NCI-H187 (cell line): ENCODE results near the gene TRAPPC5.

Experiments used
- DNase-seq, 2 experiments: peaks; one replicate each; lab custom pipeline; 2025; lab: John Stamatoyannopoulos, UW

TRAPPC5 gene

GRCh38 chr19:7645656-7646425 lies 34.8 kb upstream of the TRAPPC5 start:
- no peak for DNase-seq

GRCh38 chr19:7646426-7646700 lies 34.3 kb upstream of the TRAPPC5 start:
- DNase-seq = no peak

- DNase-seq = no peak
Measured at GRCh38 chr19:7647156-7647555, 33.5 kb upstream of the TRAPPC5 start.

- DNase-seq = no peak
Measured at GRCh38 chr19:7648265-7649014, 32.2 kb upstream of the TRAPPC5 start.

- no peak for DNase-seq
Measured at GRCh38 chr19:7650148-7650547, 30.5 kb upstream of the TRAPPC5 start.

- DNase-seq = peak in 1 of 2 experiments; percentile 5
Measured at GRCh38 chr19:7652061-7652641, 28.5 kb upstream of the TRAPPC5 start.

- DNase-seq = no peak
Measured at GRCh38 chr19:7654401-7654800, 26.2 kb upstream of the TRAPPC5 start.

GRCh38 chr19:7655581-7655980 lies 25.1 kb upstream of the TRAPPC5 start:
- DNase-seq = no peak

- DNase-seq = no peak
Measured at GRCh38 chr19:7657131-7657751, 23.4 kb upstream of the TRAPPC5 start.

- no peak for DNase-seq
Measured at GRCh38 chr19:7658219-7658686, 22.4 kb upstream of the TRAPPC5 start.

- DNase-seq = no peak
Measured at GRCh38 chr19:7661744-7662538, 18.7 kb upstream of the TRAPPC5 start.

- no peak for DNase-seq
Measured at GRCh38 chr19:7662657-7663056, 18.0 kb upstream of the TRAPPC5 start.

GRCh38 chr19:7663706-7664105 lies 16.9 kb upstream of the TRAPPC5 start:
- no peak for DNase-seq

GRCh38 chr19:7665076-7665475 lies 15.6 kb upstream of the TRAPPC5 start:
- DNase-seq = no peak

GRCh38 chr19:7668842-7669241 lies 11.8 kb upstream of the TRAPPC5 start, which contains the start of gene RETN:
Gene RETN (plus strand): TSS chr19:7669049. CDS start chr19:7669327, 278 bp downstream.
- no peak for DNase-seq

- DNase-seq = no peak
Measured at GRCh38 chr19:7669641-7670040, 11.0 kb upstream of the TRAPPC5 start.

GRCh38 chr19:7670150-7670783 lies 10.4 kb upstream of the TRAPPC5 start:
- no peak for DNase-seq

GRCh38 chr19:7670790-7671189 lies 9.8 kb upstream of the TRAPPC5 start:
- no peak for DNase-seq

- no peak for DNase-seq
Measured at GRCh38 chr19:7672522-7672921, 8.1 kb upstream of the TRAPPC5 start.

- DNase-seq = no peak
Measured at GRCh38 chr19:7674010-7675005, 6.3 kb upstream of the TRAPPC5 start.
